ENCODE measurements around the gene CDHR5.
A peak's percentile ranks its signal among the peaks of the same experiment; 100 is the strongest.
"Not testable (repeated sequence)": the region's sequence is repeated elsewhere in the genome, so short reads cannot be mapped to it uniquely, and the experiment has no call there.

Gene CDHR5

GRCh38 chr11:624705-625635 lies at the start of gene CDHR5:
CDHR5 (minus strand) TSS chr11:624955; CDS start chr11:624902, 53 bp downstream.
- no peak for DNase-seq (ENCODE audit: low read depth in 3 of 3, low spot score in 1 of 3)

- DNase-seq (ENCODE audit: low read depth in 3 of 3, low spot score in 1 of 3), result no peak
Measured at GRCh38 chr11:674406-674805, 49.7 kb upstream of the CDHR5 start.

- no peak for DNase-seq (ENCODE audit: low read depth in 3 of 3, low spot score in 1 of 3)
Measured at GRCh38 chr11:673866-674265, 49.1 kb upstream of the CDHR5 start.

GRCh38 chr11:665704-666281 lies 41.0 kb upstream of the CDHR5 start:
- DNase-seq (ENCODE audit: low read depth in 3 of 3, low spot score in 1 of 3), result no peak

- DNase-seq (ENCODE audit: low read depth in 3 of 3, low spot score in 1 of 3), result no peak
Measured at GRCh38 chr11:665062-665703, 40.4 kb upstream of the CDHR5 start.

GRCh38 chr11:662689-663274 lies 38.0 kb upstream of the CDHR5 start:
- DNase-seq (ENCODE audit: low read depth in 3 of 3, low spot score in 1 of 3), result peak in 1 of 3 donors; percentile 14

GRCh38 chr11:660681-661444 lies 36.1 kb upstream of the CDHR5 start:
- no peak for DNase-seq (ENCODE audit: low read depth in 3 of 3, low spot score in 1 of 3)

- no peak for DNase-seq (ENCODE audit: low read depth in 3 of 3, low spot score in 1 of 3)
Measured at GRCh38 chr11:660281-660680, 35.5 kb upstream of the CDHR5 start.

GRCh38 chr11:659532-660085 lies 34.9 kb upstream of the CDHR5 start:
- DNase-seq (ENCODE audit: low read depth in 3 of 3, low spot score in 1 of 3), result no peak

- no peak for DNase-seq (ENCODE audit: low read depth in 3 of 3, low spot score in 1 of 3)
Measured at GRCh38 chr11:657691-658126, 33.0 kb upstream of the CDHR5 start.

GRCh38 chr11:656866-657265 lies 32.1 kb upstream of the CDHR5 start:
- no peak for DNase-seq (ENCODE audit: low read depth in 3 of 3, low spot score in 1 of 3)

- no peak for DNase-seq (ENCODE audit: low read depth in 3 of 3, low spot score in 1 of 3)
Measured at GRCh38 chr11:656426-656825, 31.7 kb upstream of the CDHR5 start.

- DNase-seq (ENCODE audit: low read depth in 3 of 3, low spot score in 1 of 3), result no peak
Measured at GRCh38 chr11:655036-655726, 30.4 kb upstream of the CDHR5 start.

GRCh38 chr11:654444-654843 lies 29.7 kb upstream of the CDHR5 start:
- DNase-seq (ENCODE audit: low read depth in 3 of 3, low spot score in 1 of 3), result not testable (repeated sequence)

- DNase-seq (ENCODE audit: low read depth in 3 of 3, low spot score in 1 of 3), result no peak
Measured at GRCh38 chr11:653837-654236, 29.1 kb upstream of the CDHR5 start.

- DNase-seq (ENCODE audit: low read depth in 3 of 3, low spot score in 1 of 3), result not testable (repeated sequence)
Measured at GRCh38 chr11:653136-653535, 28.4 kb upstream of the CDHR5 start.

- no peak for DNase-seq (ENCODE audit: low read depth in 3 of 3, low spot score in 1 of 3)
Measured at GRCh38 chr11:650482-650881, 25.7 kb upstream of the CDHR5 start.

- DNase-seq (ENCODE audit: low read depth in 3 of 3, low spot score in 1 of 3), result not testable (repeated sequence)
Measured at GRCh38 chr11:647672-648158, 23.0 kb upstream of the CDHR5 start.

GRCh38 chr11:646214-646613 lies 21.5 kb upstream of the CDHR5 start:
- DNase-seq (ENCODE audit: low read depth in 3 of 3, low spot score in 1 of 3), result no peak

- no peak for DNase-seq (ENCODE audit: low read depth in 3 of 3, low spot score in 1 of 3)
Measured at GRCh38 chr11:645536-645935, 20.8 kb upstream of the CDHR5 start.
